ENCODE data around the gene PKHD1. TPM values are rescaled to one million over a fixed set of nuclear protein-coding genes. Genes with fewer than 3 reads are reported as not detected.

PKHD1 gene
- total RNA-seq, 2 experiments from 2014 or later: not detected

DNA sequence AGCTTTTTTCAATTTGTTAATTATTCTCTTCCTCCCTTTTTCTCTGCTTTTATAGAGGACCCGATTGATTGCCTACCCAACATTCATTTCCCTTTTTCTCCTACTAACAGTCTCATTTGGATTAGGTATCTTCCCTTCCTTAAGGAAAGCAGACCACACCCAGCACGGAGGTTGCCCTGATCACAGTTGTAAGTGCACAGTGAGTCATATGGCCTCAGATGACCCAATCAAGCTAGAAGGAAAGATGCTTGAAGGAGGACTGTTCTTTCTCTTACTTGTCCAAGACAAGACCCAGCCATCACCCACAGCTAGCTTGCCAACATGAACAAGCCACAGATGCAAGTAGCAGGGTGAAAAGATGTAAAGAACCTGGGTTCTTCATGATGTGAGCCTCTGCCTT, 518.6 kb downstream of the PKHD1 start:
- ChIA-PET CTCF (no interaction called here), POLR2A (no interaction called here)
- no peaks in the 10 kb centered on the region for H3K36me3 Mint-ChIP-seq (ENCODE audit: low read depth)
- no peaks in the 10 kb centered on the region for H3K4me1 Mint-ChIP-seq (ENCODE audit: low read depth)
- H3K27me3 Mint-ChIP-seq (ENCODE audit: low read depth): no peaks in the 10 kb centered on the region
- no peak overlapping the region for H3K27ac Mint-ChIP-seq
- H3K4me3 Mint-ChIP-seq: no peak overlapping the region
- no peak for DNase-seq
- no peak for ATAC-seq
- H3K9me3 Mint-ChIP-seq (ENCODE audit: insufficient read depth): no peaks in the 10 kb centered on the region

- H3K9me3 Mint-ChIP-seq (ENCODE audit: insufficient read depth): no peaks in the 10 kb centered on the region
- peaks cover 3% of the 10 kb centered on the region for H3K4me1 Mint-ChIP-seq (ENCODE audit: low read depth)
- H3K27me3 Mint-ChIP-seq (ENCODE audit: low read depth): no peaks in the 10 kb centered on the region
- ATAC-seq (no peak), DNase-seq (no peak)
- CTCF ChIA-PET: no interaction called here
- no peak overlapping the region for H3K27ac Mint-ChIP-seq
- POLR2A ChIA-PET: no interaction called here
- no peak overlapping the region for H3K4me3 Mint-ChIP-seq
- no peaks in the 10 kb centered on the region for H3K36me3 Mint-ChIP-seq (ENCODE audit: low read depth)
Observed at GRCh38 chr6:51565472-51565871, 521.9 kb downstream of the PKHD1 start.

Other genes with a start within 250 kb of the PKHD1 start
- not detected for gene IL17A, start 98.8 kb upstream of the PKHD1 start, total RNA-seq
- gene IL17F, start 156.9 kb upstream of the PKHD1 start, total RNA-seq: not detected
- gene MCM3, start 197.1 kb upstream of the PKHD1 start, total RNA-seq: 100 to 1,000 TPM; 217 to 220 TPM